ENCODE results near the gene NSFL1C.

DNA sequence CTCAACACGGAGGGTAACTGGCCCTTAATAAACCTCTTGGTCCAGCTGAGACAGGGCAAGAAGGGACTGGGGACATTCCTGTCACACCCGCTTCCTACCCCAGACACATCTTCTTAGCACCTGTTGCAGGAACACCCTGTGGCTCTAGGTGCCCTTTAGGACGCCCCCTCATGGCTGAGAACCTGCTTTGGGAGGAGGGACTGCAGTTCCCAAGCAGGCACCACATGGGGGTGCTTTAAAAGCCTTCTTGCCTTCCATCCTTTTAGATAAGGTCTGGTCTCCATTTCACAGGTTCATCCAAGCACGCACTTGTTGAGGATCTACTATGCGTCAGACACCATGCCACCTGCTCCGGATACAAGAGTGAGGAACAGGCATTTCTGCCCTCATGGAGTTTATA is 26.6 kb downstream of the NSFL1C start:
- TF ChIP-seq, protein P1, sequence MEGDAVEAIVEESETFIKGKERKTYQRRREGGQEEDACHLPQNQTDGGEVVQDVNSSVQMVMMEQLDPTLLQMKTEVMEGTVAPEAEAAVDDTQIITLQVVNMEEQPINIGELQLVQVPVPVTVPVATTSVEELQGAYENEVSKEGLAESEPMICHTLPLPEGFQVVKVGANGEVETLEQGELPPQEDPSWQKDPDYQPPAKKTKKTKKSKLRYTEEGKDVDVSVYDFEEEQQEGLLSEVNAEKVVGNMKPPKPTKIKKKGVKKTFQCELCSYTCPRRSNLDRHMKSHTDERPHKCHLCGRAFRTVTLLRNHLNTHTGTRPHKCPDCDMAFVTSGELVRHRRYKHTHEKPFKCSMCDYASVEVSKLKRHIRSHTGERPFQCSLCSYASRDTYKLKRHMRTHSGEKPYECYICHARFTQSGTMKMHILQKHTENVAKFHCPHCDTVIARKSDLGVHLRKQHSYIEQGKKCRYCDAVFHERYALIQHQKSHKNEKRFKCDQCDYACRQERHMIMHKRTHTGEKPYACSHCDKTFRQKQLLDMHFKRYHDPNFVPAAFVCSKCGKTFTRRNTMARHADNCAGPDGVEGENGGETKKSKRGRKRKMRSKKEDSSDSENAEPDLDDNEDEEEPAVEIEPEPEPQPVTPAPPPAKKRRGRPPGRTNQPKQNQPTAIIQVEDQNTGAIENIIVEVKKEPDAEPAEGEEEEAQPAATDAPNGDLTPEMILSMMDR (IDR thresholded peaks at IDR 0.05): no peak
- TF ChIP-seq EP300 (IDR thresholded peaks at IDR 0.05): no peak
